DMS79 treated with DMSO at 0.1 percent for 48 hours (cell line): ENCODE measurements around the gene PER2.
"Not testable (repeated sequence)": the region's sequence is repeated elsewhere in the genome, so short reads cannot be mapped to it uniquely, and the experiment has no call there.

Experiments used
- DNase-seq: peaks from one replicate; lab custom pipeline; 2025; lab: John Stamatoyannopoulos, UW

PER2 gene, protein sequence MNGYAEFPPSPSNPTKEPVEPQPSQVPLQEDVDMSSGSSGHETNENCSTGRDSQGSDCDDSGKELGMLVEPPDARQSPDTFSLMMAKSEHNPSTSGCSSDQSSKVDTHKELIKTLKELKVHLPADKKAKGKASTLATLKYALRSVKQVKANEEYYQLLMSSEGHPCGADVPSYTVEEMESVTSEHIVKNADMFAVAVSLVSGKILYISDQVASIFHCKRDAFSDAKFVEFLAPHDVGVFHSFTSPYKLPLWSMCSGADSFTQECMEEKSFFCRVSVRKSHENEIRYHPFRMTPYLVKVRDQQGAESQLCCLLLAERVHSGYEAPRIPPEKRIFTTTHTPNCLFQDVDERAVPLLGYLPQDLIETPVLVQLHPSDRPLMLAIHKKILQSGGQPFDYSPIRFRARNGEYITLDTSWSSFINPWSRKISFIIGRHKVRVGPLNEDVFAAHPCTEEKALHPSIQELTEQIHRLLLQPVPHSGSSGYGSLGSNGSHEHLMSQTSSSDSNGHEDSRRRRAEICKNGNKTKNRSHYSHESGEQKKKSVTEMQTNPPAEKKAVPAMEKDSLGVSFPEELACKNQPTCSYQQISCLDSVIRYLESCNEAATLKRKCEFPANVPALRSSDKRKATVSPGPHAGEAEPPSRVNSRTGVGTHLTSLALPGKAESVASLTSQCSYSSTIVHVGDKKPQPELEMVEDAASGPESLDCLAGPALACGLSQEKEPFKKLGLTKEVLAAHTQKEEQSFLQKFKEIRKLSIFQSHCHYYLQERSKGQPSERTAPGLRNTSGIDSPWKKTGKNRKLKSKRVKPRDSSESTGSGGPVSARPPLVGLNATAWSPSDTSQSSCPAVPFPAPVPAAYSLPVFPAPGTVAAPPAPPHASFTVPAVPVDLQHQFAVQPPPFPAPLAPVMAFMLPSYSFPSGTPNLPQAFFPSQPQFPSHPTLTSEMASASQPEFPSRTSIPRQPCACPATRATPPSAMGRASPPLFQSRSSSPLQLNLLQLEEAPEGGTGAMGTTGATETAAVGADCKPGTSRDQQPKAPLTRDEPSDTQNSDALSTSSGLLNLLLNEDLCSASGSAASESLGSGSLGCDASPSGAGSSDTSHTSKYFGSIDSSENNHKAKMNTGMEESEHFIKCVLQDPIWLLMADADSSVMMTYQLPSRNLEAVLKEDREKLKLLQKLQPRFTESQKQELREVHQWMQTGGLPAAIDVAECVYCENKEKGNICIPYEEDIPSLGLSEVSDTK (N-terminal part only)

DNA sequence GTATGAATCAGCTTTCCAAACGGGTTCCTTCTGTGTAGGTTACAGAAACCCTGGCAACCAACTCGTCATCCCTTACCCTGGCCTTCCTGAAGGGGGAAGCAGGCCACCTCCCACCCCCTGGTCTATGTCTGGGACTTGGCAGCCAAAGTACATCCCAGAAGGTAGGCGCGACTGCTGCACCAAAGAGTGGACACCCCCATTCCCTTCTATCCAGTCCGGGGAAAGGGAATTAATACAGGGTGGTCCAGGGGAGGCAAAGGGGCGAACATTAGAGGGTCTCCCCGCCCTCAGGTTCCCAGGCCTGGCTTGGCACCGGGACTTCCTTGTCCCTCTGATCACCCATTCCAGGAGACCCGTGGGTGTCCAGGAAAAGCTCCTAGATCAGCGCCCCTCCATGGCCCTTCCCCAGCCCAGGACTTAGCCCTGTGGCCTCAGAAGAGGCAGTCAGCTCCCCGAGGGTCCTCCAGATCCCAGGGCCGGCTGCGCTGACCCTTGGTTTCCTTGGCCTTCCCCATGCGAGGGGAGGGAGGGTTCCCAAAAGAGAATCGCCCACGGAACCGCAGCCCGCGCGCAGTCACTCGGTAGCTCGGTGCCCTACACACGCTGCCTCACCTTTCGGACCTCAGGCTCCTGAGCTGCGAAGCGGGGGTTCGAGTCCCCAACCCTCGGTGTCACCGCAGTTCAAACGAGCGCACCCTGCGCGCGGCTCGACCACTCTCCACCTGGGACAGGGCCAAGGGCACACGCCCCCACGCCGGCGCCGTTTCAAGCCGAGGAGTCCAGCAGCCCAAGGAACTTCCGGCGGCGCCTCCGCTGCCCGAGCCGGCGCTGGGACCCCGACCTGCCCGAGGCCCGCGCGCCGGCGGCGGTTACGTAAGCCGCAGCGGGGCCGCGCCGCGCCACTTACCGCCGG, at the start of gene PER2:
PER2 (minus strand) TSS at position 874 of the 913 bp plus-strand sequence. CDS start 10,674 bp downstream, outside the sequence.
- DNase-seq, result peak; percentile 5

DNA sequence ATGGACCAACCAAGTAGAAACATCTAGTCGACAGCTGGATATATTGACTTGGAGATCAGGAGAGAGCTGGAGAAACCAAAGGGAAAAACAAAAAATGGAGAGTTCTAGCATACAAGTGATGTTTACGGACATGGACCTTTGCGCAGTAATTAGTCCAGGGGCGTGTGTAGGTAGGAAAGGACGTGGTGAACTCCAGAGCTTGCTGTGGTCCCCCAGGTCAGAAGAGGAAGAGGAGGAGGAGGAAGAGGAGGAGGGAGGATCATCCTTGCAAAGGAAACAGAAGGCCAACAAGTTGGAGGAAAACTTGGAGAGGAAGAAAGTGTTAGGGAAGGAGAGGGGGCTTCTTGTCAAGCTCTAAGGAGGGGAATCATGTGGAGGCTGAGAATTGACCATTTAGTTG, 49.4 kb upstream of the PER2 start:
- no peak for DNase-seq

DNA sequence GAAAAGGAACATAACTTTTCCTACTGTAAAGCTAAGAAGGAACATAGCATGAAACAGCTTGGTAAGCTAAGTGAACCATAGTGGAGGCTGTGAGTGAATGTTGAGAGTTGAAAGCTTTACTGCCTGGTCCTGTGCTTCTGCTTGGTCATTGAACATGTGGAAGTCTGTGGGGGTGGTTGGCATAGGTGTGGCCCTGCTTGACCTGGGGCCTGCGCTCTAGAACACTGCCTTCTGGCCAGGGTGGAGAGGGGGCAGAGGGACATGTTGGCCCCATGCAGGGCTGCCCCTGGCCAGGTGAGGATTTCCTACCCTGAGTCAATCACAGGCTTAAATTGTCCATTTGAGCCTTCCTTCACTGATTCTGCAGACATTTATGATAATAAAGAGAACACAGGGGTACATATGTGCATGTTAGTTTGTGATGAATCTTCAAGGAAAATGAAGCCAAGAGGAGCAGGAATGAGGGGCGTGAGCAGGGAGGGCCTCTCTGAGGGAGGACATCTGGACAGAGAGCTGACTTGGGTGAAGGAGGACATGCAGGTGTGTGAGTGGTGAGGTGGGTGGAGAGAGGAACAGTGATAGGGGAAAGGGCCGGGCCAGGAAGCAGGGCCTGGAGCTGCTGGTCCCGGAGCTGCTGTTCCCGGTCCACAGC, 48.5 kb upstream of the PER2 start:
- no peak for DNase-seq

DNA sequence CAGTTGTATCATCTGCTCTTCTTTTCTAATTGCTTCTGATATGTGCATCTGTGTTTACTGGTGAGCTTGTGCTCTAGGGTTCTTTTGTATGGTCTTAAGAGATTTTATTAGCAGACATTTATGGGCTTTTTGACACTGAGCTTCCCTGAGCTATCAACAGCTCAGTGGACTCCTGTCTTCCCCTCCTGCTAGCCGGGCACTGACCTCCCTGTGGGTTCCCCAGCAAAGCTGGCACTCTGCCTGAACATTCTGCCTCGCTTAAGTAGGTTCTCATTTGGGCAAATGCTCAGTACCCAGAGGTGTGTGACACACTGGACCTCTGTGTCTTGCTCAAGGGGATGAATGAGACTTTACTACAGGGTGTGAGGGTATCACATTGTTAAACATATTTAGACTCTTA, 47.7 kb upstream of the PER2 start:
- DNase-seq, result no peak

DNA sequence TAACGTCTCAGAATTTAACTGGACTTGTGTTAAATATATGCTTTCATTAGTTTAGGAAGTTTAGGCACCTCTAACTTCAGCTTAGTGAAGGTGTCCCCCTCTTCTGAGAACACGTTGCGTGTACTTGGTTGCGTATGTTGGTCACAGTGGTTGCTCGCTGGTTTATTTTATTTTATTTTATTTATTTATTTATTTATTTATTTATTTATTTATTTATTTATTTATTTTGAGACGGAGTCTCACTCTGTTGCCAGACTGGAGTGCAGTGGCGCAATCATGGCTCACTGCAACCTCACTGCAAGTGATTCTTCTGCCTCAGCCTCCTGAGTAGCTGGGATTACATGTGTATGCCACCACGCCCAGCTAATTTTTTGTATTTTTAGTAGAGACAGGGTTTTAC, 47.2 kb upstream of the PER2 start:
- not testable (repeated sequence) for DNase-seq

DNA sequence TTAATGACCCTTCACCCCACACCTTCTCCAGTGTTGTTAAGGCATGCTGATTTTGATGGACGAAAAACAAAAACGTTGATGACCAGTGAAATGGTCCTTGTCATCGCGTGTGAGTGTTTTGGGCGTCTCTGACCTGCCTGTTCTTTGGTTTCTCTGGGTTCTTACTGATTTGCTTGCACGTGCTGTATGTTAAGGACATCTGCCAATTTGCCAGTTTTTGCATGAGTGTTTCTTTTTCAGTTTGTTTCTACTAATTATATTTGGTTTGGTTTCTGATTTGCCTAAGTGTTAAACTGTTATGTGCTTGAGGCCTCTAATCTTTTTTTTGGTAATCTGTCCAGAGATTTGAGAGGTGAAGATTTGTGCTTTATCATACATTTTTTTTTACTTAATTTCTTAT, 46.5 kb upstream of the PER2 start:
- DNase-seq, result no peak

DNA sequence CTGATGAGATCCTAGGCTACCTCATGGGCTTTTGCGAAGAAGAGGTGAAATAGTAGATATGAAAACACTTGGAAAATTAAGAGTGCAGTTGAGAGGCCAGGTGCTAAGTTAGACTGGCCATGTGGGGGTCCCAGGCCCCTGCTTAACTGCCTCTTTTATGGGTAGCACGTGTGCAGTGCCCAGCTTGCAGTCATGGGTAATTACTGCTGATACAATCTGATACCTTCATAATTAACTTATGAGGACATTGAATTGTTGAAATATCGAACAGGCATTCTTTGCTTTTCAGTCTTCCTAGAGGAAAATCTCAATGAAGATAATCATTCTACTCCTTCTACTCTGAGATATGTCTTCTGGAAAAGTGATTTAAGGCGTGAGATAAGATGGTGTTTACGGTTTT, 43.5 kb upstream of the PER2 start:
- peak; percentile 51 for DNase-seq

DNA sequence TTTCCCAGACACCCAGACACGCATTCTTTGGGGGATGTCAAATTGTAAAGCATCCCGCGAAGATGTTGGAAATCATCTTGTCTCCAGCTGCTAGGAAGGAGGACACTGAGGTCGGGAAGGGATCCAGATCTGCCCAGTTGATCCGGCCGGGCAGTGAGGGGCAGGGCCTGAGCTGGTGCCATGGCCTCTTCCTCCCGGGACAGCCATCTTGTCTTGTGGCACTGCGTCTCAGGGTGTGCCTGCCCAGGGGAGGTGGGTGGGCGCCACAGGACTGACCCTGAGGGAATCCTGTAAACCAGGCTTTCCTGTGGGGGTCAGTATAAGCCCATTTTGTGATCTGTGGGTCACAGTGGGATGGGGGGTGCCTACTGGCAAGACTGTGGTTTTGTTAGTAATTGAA, 42.0 kb upstream of the PER2 start:
- no peak for DNase-seq

DNA sequence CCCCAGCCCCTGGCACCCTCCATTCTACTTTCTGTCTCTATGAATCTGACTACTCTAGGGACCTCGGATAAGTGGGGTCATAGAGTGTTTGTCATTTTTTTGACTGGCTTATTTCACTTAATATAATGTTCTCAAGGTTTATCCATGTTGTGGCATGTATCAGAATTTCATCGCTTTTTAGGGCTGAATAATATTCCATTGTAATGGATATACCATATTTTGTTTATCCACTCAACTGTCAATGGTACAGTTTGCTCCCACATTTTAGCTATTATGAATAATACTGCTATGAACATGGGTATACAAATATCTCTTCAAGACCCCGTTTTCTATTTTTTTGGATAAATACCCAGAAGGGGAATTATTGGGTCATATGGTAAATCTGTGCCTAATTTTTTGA, 39.3 kb upstream of the PER2 start:
- DNase-seq, result no peak

DNA sequence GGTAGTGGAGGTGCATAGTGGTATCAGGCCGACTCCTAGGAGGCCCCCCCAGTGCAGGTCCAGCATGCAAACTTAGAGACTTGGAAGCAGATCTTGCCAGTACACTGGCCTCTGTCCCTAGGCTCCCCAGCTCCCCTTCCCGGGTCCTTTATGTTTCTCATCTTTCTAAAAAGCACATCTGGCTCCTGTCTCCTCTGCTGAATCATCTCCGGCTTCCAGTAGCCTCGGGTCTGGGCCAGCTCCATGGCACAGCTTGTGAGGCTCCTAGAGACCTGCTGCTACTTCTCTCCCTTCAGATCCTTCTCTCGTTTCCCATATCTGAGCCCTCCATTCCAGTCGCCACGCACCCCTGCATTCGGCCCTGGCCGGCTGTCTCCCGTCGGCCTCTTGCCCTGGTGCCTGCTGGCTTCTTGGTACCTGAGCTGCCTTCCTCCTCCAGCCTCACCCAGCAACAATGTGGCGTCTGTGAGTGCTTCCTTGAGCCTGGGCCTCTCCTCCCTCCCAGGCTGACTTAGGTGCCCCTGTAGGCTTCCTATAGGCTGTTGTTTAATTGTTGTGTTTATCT, 38.5 kb upstream of the PER2 start:
- DNase-seq, result no peak

DNA sequence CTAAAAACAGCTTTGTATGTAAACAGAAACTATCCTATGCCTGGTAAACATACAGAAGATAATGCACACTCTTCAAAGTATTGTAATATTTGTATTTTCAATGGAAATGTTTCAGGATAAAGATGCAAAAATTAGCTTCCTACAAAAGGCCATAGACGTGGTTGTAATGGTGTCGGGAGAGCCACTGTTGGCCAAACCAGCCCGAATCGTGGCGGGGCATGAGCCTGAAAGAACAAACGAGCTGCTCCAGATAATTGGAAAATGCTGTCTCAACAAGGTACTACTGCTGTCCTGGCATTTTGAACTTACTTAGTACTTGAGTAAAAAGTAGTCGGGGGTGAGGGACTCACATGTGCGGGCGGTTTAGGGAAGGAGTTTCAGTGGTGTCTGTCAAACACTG, 37.3 kb upstream of the PER2 start:
- no peak for DNase-seq

DNA sequence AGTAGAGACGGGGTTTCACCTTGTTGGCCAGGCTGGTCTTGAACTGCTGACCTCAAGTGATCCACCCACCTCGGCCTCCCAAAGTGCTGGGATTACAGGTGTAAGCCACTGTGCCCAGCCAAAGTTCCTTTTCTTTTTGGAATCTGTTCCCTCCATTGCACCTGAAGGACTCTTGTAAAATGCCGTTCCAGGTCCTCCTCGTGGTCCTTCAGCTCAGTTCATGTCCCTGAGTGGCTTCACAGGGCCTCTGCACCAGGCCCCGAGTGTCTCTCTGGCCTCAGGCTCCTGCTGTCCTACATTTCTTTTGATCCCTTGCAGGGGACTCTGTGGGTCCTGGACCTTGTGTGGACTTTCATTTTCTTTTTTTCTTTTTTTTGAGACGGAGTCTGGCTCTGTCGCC, 35.8 kb upstream of the PER2 start:
- not testable (repeated sequence) for DNase-seq

DNA sequence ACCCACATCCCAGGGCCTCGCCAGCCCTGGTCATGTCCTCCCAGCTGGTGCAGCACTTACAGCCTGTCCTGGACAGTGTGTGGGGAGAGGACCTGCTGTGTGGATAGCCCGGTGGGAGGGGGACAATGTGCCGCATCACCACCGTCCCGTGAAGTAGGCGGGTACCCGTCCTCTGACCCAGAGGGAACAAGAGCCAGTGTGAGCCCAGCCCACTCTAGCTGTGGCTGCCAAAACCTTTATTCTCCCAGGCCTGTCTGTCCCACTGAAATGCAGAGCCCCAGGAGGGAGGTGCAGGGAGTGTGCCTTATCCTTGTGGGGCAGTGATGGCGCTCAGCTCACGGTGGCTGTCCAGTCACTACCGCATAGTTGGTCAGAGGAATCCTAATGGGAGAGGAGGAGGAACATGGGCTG, 33.6 kb upstream of the PER2 start:
- no peak for DNase-seq

DNA sequence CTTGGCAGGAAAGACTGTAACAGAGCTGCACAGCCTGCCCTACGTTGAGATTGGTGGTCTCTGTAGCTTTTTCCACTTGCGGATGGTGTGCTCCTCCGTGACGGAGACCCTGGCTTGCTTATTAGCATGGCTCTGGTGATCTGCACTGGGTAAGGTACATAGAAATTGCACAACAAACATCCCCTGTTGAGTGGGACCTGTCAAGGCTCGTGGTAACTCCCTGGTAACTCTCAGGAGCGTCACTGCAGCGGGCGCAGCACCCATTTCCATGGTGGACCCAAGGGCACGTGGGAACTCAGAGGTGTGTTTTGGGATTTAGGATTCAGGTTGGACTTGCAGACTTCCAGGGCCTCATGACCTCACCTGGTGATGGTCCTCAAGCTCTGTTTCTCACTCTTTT, 33.1 kb upstream of the PER2 start:
- DNase-seq, result no peak

DNA sequence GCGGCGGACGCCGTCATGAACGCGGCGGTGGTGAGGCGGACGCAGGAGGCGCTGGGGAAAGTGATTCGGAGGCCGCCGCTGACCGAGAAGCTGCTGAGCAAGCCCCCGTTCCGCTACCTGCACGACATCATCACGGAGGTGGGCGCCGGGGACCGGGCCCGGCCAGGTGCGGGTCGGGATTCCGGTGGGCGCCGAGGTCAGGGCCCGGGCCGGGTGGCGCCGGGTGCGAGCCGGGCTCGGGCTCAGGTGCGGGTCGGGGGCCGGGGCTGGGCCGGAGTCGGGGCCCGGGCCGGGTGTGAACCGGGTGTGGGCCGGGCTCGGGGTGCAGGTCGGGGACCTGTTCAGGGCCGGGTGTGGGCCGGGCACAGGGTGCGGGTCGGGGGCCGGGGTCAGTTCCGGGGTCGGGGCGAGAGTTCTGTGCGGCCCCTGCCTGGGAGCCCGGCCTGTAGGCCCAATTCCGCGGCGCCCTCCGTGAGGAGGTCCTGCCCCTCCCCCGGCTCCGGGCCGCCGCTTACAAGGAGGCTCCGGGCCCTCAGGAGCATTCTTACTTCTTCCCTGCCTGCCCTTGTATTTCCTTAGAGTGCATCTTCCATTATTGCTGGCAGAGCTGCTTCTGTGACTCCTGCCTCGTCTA, 32.4 kb upstream of the PER2 start:
- DNase-seq, result no peak

DNA sequence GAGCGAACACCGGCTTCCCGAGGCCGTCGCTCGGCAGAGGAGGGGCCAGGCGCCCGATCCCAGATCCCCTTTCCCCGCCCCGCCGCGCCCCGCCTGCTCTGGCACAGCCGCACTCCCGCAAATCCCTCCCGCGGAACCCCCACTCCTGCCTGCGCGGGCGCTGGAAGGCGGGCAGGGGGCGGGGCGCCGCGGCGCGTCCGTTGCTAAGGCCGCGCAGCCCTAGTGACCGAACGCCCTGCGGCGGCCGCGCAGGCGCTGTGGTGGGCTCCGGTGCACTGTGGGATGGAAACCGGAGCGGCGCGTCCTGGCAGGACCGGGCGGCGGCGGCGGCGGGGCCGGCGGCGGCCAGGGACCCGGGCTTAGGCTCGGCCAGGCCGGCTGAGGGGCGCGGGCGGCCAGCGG, 31.8 kb upstream of the PER2 start, which contains the start of gene TRAF3IP1:
TRAF3IP1 (plus strand) TSS at position 273 of the 402 bp plus-strand sequence. CDS start 145 bp downstream, outside the sequence.
- peak; percentile 82 for DNase-seq

DNA sequence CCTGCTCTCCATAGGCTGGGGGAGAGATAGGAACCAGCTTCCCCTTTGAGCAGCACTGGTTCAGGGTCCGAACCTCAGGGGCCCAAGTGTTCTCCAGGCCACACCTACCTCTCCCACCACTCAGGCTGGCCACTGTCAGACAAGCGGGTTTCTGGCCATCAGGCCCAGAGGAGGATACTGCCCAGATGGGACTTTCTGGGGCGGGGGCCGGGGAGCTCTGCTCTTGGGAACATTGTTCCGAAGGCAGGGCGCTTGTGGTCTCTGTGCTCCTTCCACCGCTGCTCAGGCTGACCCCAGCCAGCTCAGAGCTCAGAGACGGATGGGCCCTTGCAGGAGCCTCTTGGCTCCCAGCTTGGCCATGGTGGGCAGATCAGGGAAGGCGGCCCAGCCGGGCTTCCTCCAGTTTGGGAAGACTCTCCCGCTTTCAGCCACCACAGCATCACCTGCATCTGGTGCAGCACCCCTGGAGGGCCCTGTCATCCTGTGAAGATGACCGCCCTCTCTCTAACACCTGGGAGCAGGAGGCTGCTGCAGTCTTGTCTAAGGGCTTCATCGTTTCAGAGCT, 26.7 kb upstream of the PER2 start:
- no peak for DNase-seq

DNA sequence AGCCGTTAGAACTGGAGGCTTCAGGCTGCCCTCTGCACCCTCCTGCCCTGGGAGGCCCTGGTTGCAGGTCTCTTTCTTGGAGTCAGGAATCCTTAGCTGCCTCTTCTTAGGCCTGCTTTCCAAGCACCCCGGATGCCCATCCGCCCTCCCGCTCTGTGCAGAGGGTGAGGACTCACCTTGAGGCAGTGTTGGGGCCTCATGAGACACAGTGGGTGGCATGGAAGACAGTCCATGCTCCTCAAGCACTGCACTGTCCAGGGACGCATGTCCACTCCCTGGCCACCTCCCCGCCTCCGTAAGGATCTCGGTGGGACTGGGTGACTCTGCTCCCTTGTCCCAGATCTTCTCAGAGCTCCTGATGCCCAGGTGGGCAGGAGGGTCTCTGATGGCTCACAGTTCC, 26.2 kb upstream of the PER2 start:
- DNase-seq, result no peak

DNA sequence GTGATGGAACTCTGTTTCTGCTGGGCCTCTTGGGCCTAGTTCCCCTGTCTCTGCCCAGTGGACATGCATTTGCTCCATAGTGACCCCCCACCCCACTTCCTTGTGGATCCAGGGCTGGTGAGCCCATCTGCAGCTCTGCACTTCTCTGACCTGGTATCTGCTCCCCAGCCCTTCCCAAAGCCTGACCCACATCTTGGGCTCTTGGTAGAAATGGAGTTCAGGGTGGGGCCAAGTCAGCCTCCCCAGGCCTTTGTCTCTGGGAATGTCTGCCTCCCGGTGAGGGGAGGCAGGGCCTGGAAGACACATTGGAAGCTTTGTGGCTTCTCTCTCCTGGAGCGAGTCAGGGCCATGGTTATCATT, 25.6 kb upstream of the PER2 start:
- no peak for DNase-seq
